NCI-H2029 treated with DMSO at 0.1 percent for 48 hours (cell line): ENCODE results near the gene ADARB1.

Source experiments
- DNase-seq: peaks from one replicate; lab custom pipeline; 2025; lab: John Stamatoyannopoulos, UW

ADARB1 gene

DNA sequence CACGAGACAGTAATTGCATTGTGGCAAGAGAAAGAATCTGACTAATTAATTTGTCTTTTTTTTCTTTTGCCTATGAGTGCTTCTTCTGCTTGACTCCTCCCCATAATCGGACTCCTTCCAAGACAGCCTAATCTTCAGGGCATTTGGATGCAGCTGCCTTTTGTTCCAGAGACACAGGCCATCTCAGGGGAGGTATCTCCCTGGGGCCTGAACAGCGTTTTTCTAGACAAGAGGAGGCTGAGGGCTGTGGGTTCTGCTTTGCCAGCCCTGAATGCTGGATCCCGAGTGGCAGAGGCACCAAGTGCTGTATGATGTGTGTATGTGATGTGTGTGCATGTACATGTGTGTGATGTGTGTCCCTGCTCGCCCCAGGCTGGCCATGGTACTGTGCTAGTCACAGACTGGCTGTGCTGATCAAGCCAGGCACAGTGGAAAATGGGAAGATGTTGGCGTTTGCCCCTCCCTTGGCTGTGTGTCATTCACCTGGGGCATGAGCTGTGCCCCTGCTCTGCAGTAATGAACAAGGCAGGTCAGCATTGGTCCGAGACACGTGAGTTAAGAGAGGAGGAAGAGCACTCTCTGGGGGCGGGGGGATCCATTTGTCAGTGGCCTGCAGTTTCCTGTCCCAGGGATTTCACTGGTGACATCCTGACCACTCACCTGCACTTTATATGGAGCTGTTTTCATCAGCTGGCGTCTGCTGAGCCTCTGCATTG is 77.2 kb downstream of the ADARB1 start:
- no peak for DNase-seq

- no peak for DNase-seq
Measured at GRCh38 chr21:45152265-45152746, 77.9 kb downstream of the ADARB1 start.

- DNase-seq = no peak
Measured at GRCh38 chr21:45153358-45154318, 79.3 kb downstream of the ADARB1 start.

DNA sequence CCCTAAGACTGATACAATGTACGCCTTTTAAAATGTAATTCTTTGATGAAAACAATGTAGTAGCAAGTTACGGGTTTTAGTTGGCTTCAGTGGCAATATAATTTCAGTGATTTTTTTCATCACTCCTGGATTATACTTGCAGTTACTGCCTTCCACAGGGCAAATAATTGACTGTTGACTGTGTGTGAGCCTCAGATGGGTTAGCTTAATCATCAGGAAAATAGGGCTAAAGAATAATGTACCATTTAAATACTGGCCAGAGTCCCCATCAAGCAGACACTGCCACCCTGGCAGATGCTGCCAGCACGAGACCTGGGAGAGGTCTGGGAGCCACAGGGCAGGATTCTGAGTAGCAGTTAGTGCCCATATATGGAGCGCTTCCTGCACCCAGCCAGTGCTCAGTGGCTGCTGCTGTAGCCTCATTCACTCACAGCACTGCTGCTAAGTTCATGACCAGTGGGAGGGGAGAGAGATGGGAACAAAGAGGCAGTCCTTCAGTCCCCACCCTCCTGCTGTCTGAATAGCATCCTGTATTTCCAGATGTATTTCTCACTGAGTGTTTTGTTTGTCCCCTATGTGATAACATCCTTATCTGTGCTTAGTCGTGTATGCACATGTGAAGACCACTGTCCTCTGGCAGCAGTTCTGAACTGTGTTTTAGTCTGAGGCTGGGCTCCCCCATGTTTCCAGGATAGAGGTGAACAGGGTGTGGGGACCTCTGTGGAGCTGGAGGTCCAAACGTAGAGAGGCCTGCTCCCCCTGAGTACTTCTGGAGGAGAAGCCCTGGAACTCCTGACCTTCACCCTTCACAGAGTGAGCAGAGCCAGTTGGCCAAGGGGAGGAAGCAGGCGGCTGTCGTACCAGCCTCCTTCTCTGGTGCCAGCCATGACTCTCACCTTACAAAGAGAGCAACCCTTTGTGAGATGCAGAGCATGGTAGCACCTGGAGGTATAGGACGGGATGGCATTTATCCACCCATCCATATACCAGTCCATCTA is 80.4 kb downstream of the ADARB1 start:
- DNase-seq = no peak

DNA sequence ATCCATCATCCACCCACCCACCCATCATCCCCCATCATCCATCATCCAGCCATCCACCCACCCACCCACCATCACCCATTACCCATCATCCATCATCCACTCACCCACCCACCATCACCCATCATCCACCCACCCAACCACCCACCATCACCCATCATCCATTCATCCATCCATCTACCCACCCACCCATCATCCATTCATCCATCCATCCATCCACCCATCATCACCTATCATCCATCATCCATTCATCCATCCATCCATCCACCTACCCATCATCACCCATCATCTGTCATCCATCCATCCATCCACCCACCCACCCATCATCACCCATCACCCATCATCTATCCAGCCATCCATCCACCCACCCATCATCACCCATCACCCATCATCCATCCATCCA is 81.5 kb downstream of the ADARB1 start:
- no peak for DNase-seq

GRCh38 chr21:45156459-45156858 is 82.1 kb downstream of the ADARB1 start:
- no peak for DNase-seq

- no peak for DNase-seq
Measured at GRCh38 chr21:45157932-45158331, 83.6 kb downstream of the ADARB1 start.

DNA sequence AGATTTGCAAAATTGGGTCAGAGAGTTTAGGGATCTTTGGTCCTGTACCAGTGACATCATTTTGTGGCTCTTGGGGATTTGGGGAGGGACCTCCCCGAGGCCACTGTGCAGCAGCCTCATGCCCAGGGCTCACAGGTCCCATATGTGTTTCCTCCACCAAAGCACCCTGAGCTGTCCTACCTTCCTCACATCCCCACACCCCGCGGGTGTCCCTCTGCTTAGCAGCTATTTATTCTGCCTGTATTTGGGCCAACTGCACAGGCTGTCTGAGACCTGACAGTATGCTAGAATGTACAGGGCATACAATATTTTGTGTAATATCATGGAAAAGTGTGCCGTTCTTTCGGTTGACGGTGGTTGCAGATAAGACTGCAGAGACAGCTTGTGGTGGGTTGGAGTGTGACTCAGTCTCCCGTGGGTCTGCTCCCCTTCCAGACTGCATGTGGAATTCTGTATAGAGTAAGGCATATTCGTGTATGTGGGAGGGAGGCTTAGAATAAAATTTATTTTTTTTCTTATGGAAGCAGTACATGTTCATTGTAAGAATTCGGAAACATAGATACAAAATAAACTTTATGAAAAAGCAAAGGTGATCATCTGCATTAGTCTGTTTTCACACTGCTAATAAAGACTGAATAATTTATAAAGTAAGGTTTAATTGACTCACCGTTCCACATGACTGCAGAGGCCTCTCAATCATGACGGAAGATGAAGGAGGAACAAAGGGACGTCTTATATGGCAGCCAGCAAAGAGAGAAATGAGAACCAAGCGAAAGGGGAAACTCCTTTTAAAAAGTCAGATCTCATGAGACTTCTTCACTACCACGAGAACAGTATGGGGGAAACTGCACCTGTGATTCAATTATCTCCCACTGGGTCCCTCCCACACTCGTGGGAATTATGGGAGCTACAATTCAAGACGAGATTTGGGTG is 84.4 kb downstream of the ADARB1 start:
- DNase-seq = no peak

- DNase-seq = no peak
Measured at GRCh38 chr21:45160198-45160597, 85.8 kb downstream of the ADARB1 start.

- DNase-seq = no peak
Measured at GRCh38 chr21:45161038-45161945, 86.9 kb downstream of the ADARB1 start.

DNA sequence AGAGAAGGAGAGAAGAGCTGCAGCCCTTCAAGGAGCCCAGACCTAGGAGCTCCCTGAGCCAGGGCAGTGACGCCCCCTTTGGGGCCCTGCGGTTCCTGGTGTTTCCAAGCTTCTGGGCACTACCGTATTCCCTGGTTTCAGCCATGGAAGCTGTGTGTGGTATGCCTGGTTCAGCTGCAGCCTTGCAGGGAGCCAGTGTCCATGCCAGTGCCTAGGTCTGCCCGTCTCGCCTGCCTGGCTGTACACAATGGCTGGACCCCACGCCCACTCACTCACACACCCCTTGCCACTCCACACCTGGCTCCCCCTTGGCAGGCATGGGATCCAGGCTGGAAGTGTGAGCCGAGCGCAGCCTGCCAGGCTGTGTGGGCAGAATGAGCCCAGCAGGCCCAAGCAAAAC is 87.7 kb downstream of the ADARB1 start:
- no peak for DNase-seq

DNA sequence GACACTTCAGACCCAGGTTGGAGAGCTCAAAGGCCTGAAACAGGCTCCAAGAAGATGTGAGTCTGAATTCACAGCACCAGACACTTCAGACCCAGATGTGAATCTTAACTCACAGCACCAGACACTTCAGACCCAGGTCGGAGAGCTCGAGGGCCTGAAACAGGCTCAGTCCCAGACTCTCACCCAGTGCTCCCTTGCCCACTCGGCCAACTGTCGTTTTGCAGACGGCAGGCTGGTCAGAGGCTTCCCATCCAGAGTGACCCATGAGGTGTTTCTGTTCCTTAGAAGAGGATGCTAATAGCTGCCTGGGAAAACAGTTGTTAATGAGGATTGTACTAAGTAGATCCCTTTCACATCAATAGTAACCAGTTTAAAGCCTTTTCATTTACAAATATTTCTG is 88.4 kb downstream of the ADARB1 start:
- DNase-seq = no peak

- DNase-seq = no peak
Measured at GRCh38 chr21:45163413-45164123, 89.2 kb downstream of the ADARB1 start.

DNA sequence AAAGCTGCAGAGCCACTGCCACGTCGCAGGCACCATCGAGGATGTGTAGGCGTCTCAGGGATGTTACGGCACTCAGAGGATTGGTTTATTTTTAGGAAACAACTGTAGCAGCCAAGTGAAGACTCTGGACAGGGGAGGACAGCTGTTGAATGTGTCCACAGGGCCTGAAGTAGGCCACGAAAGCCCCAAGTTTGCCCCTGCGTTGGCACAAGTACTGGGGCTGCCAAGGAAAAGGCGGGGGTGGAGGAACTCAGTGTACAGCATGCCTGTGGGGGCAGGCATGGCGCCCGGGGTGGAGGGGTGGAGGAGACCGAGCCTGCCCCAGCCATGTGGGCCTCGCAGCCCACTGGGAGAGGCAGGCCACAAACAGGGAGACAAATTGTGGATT is 89.7 kb downstream of the ADARB1 start:
- DNase-seq = no peak

GRCh38 chr21:45164838-45165237 is 90.5 kb downstream of the ADARB1 start:
- no peak for DNase-seq

DNA sequence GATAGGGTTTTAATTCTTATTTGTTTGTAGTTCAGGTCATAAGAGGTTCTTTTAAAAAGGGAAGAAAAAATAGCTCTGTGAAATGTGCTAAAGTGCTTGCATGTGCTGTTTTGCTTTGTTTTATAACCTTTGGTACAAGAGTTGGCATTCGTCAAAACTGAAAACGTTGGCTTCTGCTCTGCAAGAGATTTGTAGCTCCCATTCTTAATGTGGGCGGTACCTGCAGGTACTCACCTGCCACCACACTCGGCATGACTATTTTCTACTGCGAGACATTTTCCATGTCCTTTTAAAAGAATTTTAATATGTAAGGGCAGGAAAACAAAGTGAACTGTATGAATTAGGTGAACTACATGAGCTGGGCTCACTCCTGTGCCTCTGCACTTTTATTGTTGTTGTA is 92.6 kb downstream of the ADARB1 start:
- no peak for DNase-seq

DNA sequence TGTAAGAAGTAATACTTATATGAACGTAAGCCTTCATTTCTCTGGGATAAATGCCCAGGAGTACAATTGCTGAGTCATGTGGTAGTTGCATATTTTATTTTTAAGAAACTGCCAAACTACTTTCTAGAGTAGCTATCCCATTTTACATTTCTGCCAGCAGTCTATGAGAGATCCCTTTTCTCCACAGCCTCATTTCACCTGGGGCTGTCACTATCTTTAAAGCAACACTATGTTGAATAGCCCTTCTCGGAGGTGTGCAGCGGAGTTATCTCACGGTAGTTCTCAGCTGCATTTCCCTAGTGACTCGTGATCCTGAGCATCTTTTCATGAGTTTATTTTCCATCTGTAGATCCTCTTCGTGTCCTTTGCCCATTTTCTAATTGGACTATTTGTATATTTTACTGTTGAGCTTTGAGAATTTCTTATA is 93.4 kb downstream of the ADARB1 start:
- no peak for DNase-seq

DNA sequence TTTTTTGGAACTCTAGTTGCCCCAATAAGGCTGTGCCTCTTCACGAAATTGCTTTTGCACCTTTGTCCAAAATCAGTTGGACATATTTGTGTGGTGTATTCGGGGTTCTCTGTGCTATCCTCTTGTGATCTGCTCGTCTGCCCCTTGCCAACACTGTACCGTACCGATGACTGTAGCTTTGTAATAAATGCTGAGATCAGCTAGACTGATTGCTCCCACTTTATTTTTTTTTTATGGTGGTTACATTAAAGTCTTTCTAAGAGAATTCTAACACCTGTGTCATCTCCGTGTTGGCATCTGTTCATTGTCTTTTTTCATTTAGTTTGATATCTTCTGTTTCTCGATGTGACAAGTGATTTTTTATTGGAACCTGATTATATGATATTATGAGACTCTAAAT is 94.1 kb downstream of the ADARB1 start:
- DNase-seq = no peak

DNA sequence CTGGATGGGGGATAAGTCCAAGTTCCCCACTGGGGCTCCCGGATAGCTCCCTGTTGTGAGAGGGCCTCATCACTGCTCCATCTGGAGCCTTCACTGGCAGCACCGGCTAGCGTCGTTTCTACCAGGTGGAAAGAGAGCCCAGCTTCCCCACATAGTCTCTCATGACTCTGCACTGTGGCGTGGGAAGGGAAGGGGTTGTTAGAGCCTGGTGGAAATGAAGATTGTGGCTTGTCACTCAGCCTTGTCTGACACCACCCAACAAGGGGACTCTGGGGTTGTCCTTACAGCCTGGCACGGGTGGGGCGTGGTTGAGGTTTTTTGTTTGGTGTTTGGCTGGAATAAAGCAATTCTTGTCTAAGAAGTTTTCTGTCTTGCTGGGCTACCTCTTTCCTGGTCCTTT is 94.6 kb downstream of the ADARB1 start:
- no peak for DNase-seq
